GM18868 (cell line): ENCODE data around the gene IL9.

ENCODE experiments used
- ATAC-seq: cut with Tn5 transposase; IDR thresholded peaks from one replicate; pipeline ENCODE4 v1.9.1; 2021; ENCODE audit warnings: mild to moderate bottlenecking, moderate library complexity; ENCODE audit not compliant: unreplicated experiment

Gene IL9

DNA sequence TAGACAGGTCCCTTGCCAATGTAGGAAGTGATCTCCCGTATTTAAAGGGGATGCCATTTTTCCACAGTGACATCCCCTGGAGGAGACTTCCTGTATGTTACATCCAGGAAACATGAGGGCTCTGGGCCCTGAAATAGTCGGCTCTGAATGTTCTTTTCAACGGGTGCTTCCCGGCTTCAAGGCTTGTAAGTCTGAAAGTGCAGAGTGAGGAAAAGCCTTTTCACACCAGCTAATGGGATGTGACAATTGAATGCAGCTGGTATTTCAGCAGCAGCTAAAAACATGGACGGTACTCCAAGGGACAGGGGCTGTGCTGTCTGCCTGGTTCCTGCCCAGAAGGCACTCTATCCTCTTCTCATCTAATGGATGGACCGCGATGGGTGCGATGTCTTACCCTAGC lies 1.4 kb downstream of the IL9 start:
- ATAC-seq, result no peak

GRCh38 chr5:135891791-135892190 lies 3.9 kb downstream of the IL9 start:
- ATAC-seq, result no peak

DNA sequence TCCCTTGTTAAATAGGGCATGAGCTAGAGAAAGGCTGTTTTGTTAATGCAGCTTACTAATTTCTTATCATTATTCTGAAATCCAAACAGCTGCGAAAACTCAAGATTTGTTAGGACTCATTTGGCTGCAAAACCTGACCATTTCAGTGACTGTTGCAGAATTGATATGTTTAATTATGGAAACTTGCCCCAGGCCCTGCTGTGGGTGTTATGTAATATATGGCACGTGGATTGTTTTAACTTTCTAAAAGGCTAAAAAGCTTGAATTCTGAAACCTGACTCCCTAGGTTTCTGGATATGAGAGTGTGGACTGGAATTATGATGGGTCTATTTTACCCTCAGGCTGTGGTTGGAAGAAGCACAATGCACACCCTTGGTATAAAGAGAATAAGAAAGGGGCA lies 4.4 kb downstream of the IL9 start:
- ATAC-seq, result no peak

DNA sequence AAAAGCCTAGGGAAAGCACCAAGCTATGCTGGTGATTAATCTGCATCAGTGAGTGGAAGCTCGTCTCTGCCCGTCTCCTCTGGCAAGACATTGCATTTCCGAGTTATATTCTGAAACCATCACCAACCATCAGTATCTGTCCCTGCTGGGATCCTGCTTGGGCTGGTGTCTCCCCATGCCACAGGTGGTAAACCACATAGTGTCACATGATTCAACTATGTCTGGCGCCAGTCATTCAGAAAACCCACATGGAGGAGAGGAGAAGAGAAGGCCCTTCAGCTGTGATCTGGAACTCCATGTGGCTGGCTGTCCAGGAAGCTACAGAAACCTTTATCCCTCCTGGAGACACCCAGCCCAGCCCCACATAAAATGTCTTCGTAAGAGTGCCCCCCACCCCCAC lies 4.8 kb downstream of the IL9 start:
- peak; percentile 70 for ATAC-seq

- no peak for ATAC-seq
Measured at GRCh38 chr5:135890296-135890695, 5.3 kb downstream of the IL9 start.

DNA sequence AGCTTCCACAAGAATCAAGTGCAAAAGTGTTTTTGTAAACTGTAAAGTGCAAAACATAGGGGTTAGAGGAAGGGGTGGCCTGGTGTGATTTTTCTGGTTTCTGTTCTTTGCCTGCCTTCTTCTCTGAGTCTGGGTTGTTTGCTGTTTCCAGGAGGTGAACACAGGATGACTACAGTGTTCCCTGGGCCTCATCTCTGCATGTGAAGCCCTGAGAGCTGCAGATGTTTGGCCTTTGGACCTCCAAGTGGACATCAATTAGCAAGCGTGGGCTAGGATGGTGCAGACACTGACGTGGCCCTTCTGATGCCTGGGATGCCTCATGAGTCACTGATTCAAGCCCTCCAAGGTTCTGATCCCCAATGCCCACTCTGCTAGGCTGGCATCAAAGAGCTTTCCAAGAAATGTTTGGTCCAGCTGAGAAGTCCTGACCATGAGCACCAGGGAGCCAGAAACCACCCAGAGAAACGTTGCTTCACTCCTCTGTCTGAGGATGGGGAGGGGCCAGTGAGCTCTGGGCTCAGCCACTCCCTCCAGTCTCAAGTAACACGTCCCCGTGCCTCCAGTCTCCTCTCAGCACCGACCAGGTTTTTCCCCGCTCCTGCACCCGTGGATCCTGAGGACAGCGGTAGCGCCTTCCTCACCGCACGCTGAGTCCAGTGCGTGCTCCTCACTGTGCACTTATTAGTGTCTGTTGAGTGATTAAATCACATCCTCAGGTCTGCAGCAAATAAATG lies 7.6 kb downstream of the IL9 start:
- ATAC-seq, result no peak

DNA sequence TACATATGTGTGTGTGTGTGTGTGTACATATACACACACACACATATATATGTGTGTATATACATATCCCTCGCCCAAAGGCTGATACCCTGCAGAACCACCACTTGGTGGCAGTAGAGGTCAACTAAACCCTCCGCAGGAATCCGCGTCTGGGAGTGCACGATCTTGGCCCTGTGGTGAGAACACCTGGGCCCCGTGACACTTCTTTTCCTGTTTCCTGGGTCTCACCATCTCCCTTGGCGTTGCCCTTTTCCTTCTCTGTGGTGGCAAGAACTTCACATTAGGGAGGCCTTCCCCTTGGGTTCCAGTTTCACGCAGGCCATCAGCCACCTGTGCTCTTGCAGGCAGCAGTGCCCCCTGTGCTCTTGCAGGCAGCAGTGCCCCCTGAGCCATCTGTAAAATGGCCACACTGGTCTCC lies 8.2 kb downstream of the IL9 start:
- peak; percentile 85 for ATAC-seq

DNA sequence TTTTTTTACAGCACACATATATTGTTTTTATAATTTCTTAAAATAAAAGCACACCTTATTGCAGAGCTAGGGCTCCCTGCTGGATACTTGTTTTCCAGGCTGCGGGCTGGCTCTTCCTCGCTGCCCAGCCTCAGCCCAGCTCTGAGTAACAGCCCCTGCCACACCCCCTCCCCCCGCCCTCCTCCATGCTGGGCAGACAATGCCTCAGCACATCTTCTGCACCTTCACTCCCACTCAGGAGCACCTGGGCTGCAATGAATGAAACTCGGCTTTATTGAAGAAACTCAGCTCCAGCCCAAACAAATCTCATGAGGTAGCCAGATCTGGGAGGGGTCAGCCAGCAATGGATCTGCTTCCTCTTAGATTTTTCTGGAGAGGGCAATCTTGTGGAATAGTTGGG lies 9.5 kb downstream of the IL9 start:
- ATAC-seq, result no peak

DNA sequence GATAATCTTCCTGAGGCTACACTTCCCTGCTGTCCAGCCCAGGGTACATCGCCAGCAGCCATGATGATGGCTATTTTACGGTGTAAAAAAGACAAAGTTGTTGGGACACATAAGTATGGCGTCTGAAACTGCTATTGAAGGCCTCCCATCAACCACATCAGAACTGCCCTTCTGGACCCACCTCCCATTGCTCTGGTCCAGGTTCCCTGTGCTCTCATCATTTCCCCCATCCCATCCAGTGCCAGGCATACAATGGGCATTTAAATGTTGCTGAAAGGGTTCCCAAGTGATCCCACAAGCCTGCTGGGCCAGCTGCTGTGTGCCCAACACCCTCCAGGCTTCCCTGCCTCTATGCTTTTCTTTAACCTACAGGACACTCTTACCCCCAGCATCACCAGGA lies 10.6 kb downstream of the IL9 start:
- no peak for ATAC-seq

GRCh38 chr5:135883441-135883840 lies 12.2 kb downstream of the IL9 start:
- no peak for ATAC-seq

DNA sequence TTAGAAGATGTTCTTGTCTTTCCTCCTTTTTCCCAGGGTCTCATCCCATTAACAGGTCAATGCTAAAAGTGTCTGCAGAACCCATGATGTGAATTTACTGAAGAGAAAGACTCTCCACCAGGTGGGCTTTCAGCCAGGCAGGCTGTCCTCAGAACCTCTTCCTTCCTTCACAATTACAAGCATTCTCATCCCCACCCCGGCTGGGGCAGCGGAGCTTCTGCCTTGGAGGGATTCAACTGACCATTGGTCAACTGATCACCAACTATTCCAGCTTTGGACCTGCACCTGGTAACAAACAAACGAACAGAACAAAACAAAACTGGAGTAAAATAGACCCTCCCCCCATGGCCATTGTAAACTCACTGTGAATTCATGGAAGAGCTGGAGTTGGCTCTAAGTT lies 12.6 kb downstream of the IL9 start:
- no peak for ATAC-seq

DNA sequence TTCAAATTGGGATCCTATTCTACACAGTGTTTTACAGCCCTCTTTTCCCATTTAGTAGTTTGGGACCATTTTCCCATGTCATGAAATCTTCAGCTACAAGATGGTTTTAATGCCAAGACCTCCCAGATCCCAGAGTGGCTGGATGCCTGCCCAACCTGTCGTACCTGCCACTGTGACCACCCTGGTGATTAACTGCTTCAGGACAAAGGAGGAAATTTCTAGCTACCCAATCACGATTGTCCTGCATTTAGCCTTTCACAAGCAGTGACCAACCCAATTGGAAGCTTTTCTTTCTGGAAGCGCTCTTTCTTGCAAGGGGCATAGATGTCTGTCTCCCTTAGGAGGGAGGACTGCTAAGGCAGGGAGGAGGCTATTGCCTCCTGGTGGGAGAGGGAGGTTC lies 13.8 kb downstream of the IL9 start:
- no peak for ATAC-seq

GRCh38 chr5:135881244-135881643 lies 14.4 kb downstream of the IL9 start:
- no peak for ATAC-seq

GRCh38 chr5:135880801-135881200 lies 14.8 kb downstream of the IL9 start:
- ATAC-seq, result no peak

- no peak for ATAC-seq
Measured at GRCh38 chr5:135880278-135880677, 15.4 kb downstream of the IL9 start.

GRCh38 chr5:135879591-135879990 lies 16.1 kb downstream of the IL9 start:
- no peak for ATAC-seq

DNA sequence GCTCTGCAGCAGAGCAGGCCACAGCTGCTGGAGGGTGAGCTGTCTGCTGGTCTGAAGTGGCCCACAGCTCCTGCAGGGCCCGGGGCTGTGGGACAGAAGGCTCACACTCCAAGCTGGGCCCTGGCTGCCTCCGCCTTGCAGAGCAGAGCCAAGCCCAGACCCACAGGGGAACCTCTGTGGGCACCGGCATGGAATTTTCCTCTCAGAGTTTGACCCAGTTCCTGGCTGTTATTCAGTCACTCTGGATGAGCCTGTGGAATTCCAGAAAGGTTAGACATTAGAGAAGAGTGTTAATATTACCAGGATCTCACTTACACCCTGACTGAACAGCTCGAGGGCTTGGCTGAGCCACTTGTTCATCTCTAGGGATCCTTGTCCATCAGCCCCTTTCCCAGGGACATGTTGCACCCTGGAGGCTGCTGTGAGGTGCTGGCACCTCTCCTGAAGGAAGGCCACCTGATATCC lies 17.5 kb downstream of the IL9 start:
- no peak for ATAC-seq

- ATAC-seq, result no peak
Measured at GRCh38 chr5:135877570-135878155, 18.0 kb downstream of the IL9 start.

DNA sequence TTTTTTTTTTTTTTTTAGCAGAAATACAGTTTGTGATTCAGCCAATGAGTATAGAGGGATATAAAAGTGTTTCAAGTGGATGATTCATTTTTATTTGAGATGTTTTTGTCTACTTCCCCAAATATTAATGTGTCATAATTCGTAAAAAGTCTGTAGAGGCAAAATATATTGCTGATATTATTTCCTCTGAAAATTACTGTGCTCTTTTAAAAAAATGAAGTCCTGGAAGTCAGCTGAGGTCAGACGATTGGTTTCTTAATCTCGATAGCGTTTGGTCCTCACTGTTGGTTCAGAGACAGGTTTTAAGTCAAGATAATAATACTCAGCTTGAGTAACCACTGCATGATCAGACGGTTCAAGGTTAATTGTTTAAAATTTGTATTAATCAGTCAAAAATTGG lies 19.5 kb downstream of the IL9 start:
- ATAC-seq, result no peak

- ATAC-seq, result no peak
Measured at GRCh38 chr5:135875567-135875966, 20.1 kb downstream of the IL9 start.

DNA sequence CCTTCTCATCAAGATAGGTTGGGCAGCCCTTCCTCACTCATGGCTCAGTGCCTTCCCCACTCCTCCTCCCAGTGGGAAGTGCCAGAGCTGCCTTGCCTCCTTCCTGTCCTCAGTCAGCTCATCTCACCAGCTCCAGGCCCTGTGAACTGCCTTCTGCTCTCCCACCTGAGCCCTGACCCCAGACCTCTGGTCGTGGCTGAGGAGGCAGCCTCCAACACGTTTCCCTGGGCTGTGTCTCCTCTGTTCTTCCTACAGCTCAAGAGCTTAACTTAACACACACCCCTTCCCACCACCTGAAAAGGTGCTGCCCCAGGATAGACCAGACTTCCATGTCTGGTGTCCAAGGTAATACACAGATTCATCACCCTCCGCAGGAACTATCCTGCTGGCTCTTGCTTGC lies 21.2 kb downstream of the IL9 start:
- no peak for ATAC-seq

DNA sequence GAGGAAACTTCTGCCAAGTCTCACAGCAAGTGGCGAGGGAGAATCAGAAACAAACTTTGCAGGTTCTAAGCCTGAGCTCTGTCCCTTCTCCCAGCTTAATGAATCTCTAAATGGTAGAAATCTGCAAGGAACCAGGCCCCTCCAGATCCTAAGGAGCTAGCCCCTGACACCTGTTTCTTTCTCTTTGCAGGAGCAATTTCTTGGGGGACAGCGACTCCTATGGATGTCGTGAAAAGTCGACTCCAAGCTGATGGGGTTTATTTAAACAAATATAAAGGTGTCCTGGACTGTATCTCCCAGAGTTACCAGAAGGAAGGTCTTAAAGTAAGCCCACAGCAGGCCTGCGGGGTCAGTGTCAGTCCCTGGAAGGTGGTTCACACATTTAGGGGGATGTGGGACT lies 21.8 kb downstream of the IL9 start:
- no peak for ATAC-seq
